ENCODE results near the gene AMPD2.

DNA sequence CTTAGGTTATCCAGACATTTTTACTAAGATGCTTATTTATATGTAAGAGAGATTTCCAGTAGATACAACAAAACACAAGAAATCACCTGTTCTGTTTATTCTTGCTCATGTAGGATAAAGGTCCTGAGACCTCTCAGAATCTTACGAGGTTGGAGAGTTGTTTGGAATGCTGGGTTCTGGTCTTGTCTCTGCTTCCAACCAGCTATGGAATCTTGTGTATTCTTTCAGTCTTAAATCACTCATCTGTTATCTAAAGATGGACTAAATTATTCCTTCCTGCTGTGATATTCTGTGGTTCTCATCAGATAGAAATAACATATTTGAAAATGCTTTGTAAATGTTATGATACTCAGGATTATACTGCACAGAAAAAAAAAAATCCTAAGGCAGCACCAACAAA is 21.5 kb upstream of the AMPD2 start:
- TF ChIP-seq, protein P1, sequence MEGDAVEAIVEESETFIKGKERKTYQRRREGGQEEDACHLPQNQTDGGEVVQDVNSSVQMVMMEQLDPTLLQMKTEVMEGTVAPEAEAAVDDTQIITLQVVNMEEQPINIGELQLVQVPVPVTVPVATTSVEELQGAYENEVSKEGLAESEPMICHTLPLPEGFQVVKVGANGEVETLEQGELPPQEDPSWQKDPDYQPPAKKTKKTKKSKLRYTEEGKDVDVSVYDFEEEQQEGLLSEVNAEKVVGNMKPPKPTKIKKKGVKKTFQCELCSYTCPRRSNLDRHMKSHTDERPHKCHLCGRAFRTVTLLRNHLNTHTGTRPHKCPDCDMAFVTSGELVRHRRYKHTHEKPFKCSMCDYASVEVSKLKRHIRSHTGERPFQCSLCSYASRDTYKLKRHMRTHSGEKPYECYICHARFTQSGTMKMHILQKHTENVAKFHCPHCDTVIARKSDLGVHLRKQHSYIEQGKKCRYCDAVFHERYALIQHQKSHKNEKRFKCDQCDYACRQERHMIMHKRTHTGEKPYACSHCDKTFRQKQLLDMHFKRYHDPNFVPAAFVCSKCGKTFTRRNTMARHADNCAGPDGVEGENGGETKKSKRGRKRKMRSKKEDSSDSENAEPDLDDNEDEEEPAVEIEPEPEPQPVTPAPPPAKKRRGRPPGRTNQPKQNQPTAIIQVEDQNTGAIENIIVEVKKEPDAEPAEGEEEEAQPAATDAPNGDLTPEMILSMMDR (conservative IDR thresholded peaks at IDR 0.05), result no peak
- TF ChIP-seq ZFX (IDR thresholded peaks at IDR 0.05), result no peak
